ENCODE measurements around the gene LYPD3.

LYPD3 gene

GRCh38 chr19:43489310-43489709 is 23.9 kb upstream of the LYPD3 start:
- Histone ChIP-seq H3K27ac (no peak overlapping the region), H3K4me3 (no peak overlapping the region)

GRCh38 chr19:43488179-43488578 is 22.8 kb upstream of the LYPD3 start:
- no peak overlapping the region for H3K27ac ChIP-seq
- H3K4me3 ChIP-seq, result no peak overlapping the region

- Histone ChIP-seq H3K27ac (no peak overlapping the region), H3K4me3 (no peak overlapping the region)
Measured at GRCh38 chr19:43486412-43486811, 21.0 kb upstream of the LYPD3 start.

DNA sequence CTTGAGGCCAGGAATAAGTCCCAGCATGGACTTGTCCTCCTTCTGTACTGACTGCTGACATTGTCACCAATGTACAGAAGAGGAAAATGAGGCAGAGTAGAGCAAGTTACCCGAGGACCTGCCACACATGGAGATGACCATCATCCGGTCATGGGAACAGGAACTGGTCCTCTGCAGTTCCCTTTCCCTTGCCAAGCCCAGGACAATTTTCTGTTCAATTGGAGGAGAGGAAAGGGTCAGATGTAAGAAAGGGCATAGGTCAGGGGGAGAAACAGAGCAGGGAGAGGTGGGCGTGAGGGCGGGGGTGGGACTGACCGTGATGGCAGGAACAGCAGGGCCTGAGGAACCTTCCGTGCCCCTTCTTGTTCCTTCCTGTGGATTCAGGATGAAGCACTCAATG is 20.5 kb upstream of the LYPD3 start:
- Histone ChIP-seq H3K4me3 (no peak overlapping the region), H3K27ac (no peak overlapping the region)

- H3K4me3 ChIP-seq, result no peak overlapping the region
- H3K27ac ChIP-seq, result no peak overlapping the region
Measured at GRCh38 chr19:43483281-43483680, 17.9 kb upstream of the LYPD3 start.

DNA sequence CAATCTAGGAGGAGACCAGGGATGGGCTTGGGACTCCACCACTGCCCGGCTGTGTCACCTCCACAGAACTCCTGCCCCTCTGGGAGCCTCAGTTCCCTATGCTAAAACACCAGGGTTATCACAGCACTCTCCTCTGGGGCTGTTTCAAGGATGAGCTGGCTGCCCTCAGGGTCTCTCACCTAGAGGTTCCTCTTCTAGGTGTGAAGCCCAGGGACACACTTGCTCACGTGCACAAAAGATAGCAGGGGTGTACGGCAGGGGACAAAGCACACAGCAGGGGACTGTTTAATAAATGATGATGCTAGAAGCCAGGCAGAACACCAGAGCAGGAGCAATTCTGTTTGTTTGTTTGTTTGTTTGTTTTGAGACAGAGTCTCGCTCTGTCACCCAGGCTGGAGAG is 16.8 kb upstream of the LYPD3 start:
- H3K27ac ChIP-seq, result no peak overlapping the region
- no peak overlapping the region for H3K4me3 ChIP-seq

- no peak overlapping the region for H3K27ac ChIP-seq
- no peak overlapping the region for H3K4me3 ChIP-seq
Measured at GRCh38 chr19:43481701-43482100, 16.3 kb upstream of the LYPD3 start.

DNA sequence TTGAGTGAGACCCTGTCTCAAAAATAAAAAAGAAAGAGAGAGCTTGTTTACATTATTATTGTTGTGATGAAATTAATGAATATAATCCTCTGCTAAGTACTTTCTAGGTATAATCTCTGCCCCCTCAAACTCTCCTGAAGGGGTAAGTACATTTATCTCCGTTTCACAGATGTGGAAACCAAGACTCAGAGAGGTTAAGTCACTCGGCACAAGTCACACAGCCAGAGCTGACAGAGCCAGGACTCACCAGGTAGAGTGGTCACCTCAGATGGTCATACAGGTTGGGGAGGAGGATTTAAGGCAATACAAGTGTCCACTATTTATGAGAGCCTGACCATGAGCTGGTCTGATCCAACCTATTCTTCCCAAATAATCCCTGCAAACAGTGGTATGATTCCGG is 15.2 kb upstream of the LYPD3 start:
- Histone ChIP-seq H3K4me3 (no peak overlapping the region), H3K27ac (no peak overlapping the region)

DNA sequence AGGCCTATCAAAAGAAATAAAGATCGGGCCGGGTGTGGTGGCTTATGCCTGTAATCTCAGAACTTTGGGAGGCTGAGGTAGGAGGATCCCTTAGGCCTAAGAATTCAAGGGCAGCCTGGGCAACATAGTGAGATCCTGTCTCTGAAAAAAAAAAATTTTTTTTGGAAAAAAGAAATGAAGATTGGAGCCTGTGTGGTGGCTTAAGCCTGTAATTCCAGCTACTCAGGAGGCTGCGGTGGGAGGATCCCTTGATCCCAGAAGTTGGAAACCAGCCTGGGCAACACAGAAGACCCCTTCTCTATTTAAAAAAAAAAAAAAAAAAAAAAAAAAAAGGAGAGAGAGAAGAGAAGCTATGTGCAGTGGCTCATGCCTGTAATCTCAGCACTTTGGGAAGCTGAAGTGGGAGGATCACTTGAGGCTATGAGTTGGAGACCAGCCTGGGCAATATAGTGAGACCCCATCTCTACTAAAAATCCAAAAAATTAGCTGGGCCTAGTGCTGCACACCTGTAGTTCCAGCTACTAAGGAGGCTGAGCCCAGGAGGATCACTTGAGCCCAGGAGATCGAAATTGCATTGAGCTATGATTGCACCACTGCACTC is 14.7 kb upstream of the LYPD3 start:
- Histone ChIP-seq H3K4me3 (no peak overlapping the region), H3K27ac (no peak overlapping the region)

DNA sequence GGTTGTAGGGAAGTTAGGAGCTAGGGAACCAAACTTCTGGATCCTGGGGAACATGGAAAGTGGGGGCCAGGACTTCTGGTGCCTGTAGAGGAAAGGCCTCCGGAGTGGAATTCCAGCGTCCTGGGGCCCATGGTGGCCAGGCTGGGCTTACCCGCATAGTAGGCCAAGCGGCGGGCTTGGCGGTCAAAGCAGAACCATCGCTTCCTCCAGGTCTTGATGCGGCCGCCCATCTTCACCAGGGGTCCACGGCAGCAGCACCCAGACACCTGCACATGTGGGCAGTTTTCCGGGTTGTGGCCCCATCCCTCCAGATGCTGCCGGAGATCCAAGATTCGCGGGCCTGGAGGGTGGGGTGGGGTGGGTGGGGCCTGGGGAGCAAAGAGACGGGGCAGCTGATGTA is 13.8 kb upstream of the LYPD3 start:
- H3K27ac ChIP-seq, result no peak overlapping the region
- H3K4me3 ChIP-seq, result no peak overlapping the region

DNA sequence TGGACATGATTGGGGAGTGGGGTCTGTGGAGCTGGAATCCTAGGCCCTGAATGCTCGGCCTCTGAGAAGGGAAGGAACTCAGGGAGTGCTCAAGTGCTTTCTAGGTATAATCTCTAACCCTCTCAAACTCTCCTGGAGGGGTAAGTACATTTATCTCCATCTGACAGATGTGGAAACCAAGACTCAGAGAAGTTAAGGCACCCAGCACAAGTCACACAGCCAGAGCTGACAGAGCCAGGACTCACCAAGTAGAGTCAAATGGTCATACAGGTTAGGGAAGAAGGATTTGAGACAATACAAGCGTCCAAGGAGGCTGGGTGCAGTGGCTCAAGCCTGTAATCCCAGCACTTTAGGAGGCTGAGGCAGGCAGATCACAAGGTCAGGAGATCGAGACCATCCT is 12.9 kb upstream of the LYPD3 start:
- no peak overlapping the region for H3K4me3 ChIP-seq

DNA sequence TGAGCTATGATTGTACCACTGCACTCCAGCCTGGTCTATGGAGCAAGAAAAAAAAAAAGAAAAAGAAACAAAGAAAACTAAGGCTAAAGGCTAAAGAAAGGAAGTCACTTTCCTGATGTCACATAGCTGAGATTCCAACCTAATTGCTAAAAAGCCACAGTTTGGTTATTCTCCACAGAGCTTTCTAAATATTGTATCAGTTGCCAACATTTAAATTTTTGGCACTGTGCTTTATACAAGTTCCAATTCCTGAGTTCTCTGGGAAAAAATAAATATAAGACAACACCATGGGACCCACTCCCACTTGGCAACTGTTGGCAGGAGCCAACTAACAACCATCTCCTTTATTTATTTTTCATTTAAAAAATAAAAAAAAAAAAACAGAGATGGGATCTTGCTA is 11.2 kb upstream of the LYPD3 start:
- H3K27ac ChIP-seq, result peak overlapping the region in 6 of 21 experiments; percentile 11 to 89 (median 78)
- no peak overlapping the region for H3K4me3 ChIP-seq

More for the DNA sequence above, 12.9 kb upstream of the LYPD3 start:
- peak overlapping the region in 3 of 21 experiments; percentile 5 to 36 (median 8) for H3K27ac ChIP-seq

DNA sequence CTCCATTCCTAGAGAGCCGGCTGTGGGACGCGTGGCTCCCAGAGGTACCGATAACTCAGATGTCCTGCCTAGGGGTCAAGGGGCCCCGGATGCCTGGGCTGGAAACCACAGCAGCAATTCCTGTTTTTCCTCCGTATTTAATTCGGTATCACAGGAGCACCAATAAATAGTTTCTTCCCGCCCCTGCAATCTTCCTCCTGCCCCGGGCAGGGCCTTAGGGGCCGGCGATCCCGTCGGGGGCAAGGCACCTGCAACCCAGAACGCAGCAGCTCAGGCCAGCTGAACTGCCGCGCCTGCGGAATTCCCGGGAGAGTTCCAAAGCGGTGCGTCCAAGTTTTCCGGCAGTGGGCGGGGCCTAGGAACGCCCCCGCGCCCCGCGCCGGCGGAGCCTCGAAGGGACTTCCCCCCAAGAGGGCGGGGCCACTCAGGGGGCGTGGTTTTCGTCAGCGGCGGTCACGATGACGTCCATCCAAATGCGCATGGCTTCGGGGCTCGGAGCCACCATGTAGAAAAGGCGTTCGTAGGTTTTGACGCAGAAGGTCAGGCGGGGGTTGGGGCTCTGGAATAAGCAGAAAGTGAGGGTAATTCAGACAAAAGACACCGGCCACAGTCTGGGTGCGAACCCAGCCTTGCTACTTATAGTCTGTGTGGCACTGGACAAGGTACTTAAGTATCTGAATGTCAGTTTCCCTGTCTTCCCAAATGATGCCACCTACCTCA is 9.7 kb upstream of the LYPD3 start:
- Histone ChIP-seq H3K27ac (peak overlapping the region in 20 of 21 experiments; percentile 54 to 89 (median 75)), H3K4me3 (peak overlapping the region; percentile 7 to 39 (median 27))

GRCh38 chr19:43474487-43474886 is 9.1 kb upstream of the LYPD3 start:
- peak overlapping the region; percentile 7 to 39 (median 27) for H3K4me3 ChIP-seq
- peak overlapping the region in 19 of 21 experiments; percentile 54 to 89 (median 75) for H3K27ac ChIP-seq

GRCh38 chr19:43471091-43471490 is 5.7 kb upstream of the LYPD3 start:
- no peak overlapping the region for H3K4me3 ChIP-seq
- H3K27ac ChIP-seq, result peak overlapping the region in 19 of 21 experiments; percentile 5 to 94 (median 70)

GRCh38 chr19:43470288-43470687 is 4.9 kb upstream of the LYPD3 start:
- peak overlapping the region in 17 of 21 experiments; percentile 4 to 94 (median 70) for H3K27ac ChIP-seq

DNA sequence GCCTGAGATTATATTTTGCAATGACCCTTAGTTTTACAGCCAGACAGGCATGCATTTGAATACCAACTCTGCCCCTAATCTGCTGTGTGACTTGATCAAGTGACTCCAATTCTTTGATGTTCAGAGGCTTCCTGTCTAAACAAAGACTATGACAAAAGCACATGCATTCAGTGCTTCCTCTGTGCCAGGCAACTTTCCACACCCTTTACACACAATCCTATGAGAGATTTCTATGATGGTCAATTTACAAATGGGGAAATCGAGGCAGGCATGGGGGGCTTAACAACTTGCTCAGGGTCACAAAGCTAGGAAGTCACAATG is 3.7 kb upstream of the LYPD3 start:
- Histone ChIP-seq H3K4me3 (no peak overlapping the region), H3K27ac (peak overlapping the region in 17 of 21 experiments; percentile 4 to 94 (median 70))

More at GRCh38 chr19:43470288-43470687, 4.9 kb upstream of the LYPD3 start:
- no peak overlapping the region for H3K4me3 ChIP-seq

GRCh38 chr19:43468354-43469159 is 3.1 kb upstream of the LYPD3 start:
- peak overlapping the region in 19 of 21 experiments; percentile 1 to 94 (median 70) for H3K27ac ChIP-seq
- no peak overlapping the region for H3K4me3 ChIP-seq

DNA sequence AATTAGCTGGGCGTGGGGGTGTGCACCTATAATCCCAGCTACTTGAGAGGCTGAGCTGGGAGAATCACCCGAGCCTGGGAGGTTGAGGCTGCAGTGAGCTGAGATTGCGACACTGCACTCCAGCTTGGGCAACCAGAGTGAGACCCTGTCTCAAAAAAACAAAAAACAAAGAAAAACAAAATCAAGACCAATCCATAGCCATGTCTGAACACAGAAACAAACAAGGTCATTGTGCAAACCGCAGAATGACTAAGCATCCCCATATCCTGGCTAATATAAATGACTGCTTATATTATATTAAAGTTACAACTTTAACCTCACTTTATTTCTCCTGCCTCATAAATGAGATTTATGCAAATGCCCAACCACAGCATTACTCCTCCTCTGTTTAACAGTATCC is 2.3 kb upstream of the LYPD3 start:
- Histone ChIP-seq H3K4me3 (no peak overlapping the region), H3K27ac (peak overlapping the region in 17 of 21 experiments; percentile 1 to 94 (median 71))

- no peak overlapping the region for H3K4me3 ChIP-seq
- peak overlapping the region in 15 of 21 experiments; percentile 21 to 94 (median 71) for H3K27ac ChIP-seq
Measured at GRCh38 chr19:43467276-43467675, 1.9 kb upstream of the LYPD3 start.

GRCh38 chr19:43466793-43467192 is 1.4 kb upstream of the LYPD3 start:
- Histone ChIP-seq H3K4me3 (no peak overlapping the region), H3K27ac (peak overlapping the region in 10 of 21 experiments; percentile 43 to 94 (median 75))

Measured in skin epidermis (tissue), 12 donors.